ENCODE data around the gene IMPG1. TPM values are rescaled to one million over a fixed set of nuclear protein-coding genes. Genes with fewer than 3 reads are reported as not detected.

Gene IMPG1
- total and polyA plus RNA-seq, 2 of the 8 experiments (the other 6 are each of a cell fraction or from before 2014, with no cell fraction given), result 0.02 TPM; not detected in 1

- Histone ChIP-seq H4K5ac (ENCODE audit: insufficient read length, low read depth, low read length) (no peak overlapping the region), H3K79me2 (ENCODE audit: control insufficient read depth in 1 of 2, insufficient read depth in 2 of 2, low read length in 2 of 2) (no peaks in the 10 kb centered on the region), H2AFZ (ENCODE audit: low read length) (no peak overlapping the region), H3K4me1 (replicated peaks in 1 of 4; ENCODE audit: control insufficient read depth in 3 of 4, insufficient read depth in 4 of 4, low read length in 3 of 4) (no peaks in the 10 kb centered on the region; a peak in 1 of 7 replicates), H4K20me1 (replicated peaks in 1 of 2; ENCODE audit: control insufficient read depth in 1 of 2, insufficient read depth in 2 of 2, low read length in 2 of 2) (no peaks in the 10 kb centered on the region), H2BK12ac (ENCODE audit: low read depth, low read length) (no peak overlapping the region), H4K8ac (ENCODE audit: extremely low read depth, insufficient read depth, low read length) (no peak overlapping the region), H2BK5ac (ENCODE audit: low read depth, low read length) (no peak overlapping the region), H2AK5ac (ENCODE audit: low read depth, low read length) (no peak overlapping the region), H3K23ac (ENCODE audit: insufficient read length) (no peak overlapping the region), H2BK15ac (ENCODE audit: low read length) (no peak overlapping the region), H3K4ac (replicated peaks; ENCODE audit: insufficient read length, low read depth, low read length) (no peak overlapping the region), H3K4me2 (ENCODE audit: insufficient read depth in 1 of 2, low read depth in 2 of 2, low read length in 2 of 2) (no peak overlapping the region), H3K23me2 (ENCODE audit: low read depth, low read length) (no peaks in the 10 kb centered on the region; the same call in 1 of the 2 replicates), H3K36me3 (ENCODE audit: control insufficient read depth in 2 of 4, insufficient read depth in 4 of 4, low read length in 3 of 4) (no peaks in the 10 kb centered on the region), H3K9me3 (ENCODE audit: insufficient read depth in 2 of 2, low read depth in 1 of 2, low read length in 1 of 2) (no peaks in the 10 kb centered on the region), H3K27ac (ENCODE audit: low read depth, low read length) (no peak overlapping the region), H2BK120ac (replicated peaks; ENCODE audit: low read depth, low read length) (no peak overlapping the region), H3K27me3 (replicated peaks in 1 of 4; ENCODE audit: control insufficient read depth in 3 of 4, extremely low read depth in 1 of 4, insufficient read depth in 3 of 4, low read length in 3 of 4) (no peaks in the 10 kb centered on the region), H3K14ac (ENCODE audit: insufficient read length) (no peak overlapping the region), H2BK20ac (ENCODE audit: low read length) (no peak overlapping the region), H3K9ac (replicated peaks in 1 of 4; ENCODE audit: extremely low read depth in 1 of 4, low read depth in 3 of 4, low read length in 3 of 4) (no peak overlapping the region), H3K4me3 (ENCODE audit: extremely low read depth in 1 of 4, insufficient read depth in 2 of 4, low read depth in 3 of 4, low read length in 4 of 4) (no peak overlapping the region), H4K91ac (replicated peaks; ENCODE audit: insufficient read length, low read length) (no peak overlapping the region), H3K79me1 (ENCODE audit: low read depth, low read length) (no peaks in the 10 kb centered on the region), H3K18ac (ENCODE audit: extremely low read depth, low read length) (no peak overlapping the region), H3K56ac (replicated peaks; ENCODE audit: insufficient read length, low read depth, low read length) (no peak overlapping the region)
- FAIRE-seq, result no peak
- POLR2A ChIA-PET (ENCODE audit: partially characterized antibody), result no interaction called here
- CTCF ChIA-PET (ENCODE audit: partially characterized antibody), result no interaction called here
- DNase-seq (ENCODE audit: low read depth in 1 of 2, low spot score in 2 of 2), result no peak
- WGBS, 2 experiments (ENCODE audit: extremely low coverage in 1 of 2, insufficient coverage in 1 of 2, insufficient read length in 1 of 2, insufficient replicate concordance in 2 of 2, low coverage in 1 of 2, low lambda C conversion rate in 2 of 2, missing lambda C conversion rate in 1 of 2), result 85% methylated on average over 1 of the region's 1 CpG; no CpG with 5 or more reads in 1 of the 2 experiments
- no peak for TF ChIP-seq CTBP2 (IDR thresholded peaks at IDR 0.05; ENCODE audit: borderline replicate concordance, insufficient read depth, insufficient read length, low read length)
- TF ChIP-seq TAF7 (optimal IDR thresholded peaks at IDR 0.05; ENCODE audit: borderline replicate concordance, low read depth, low read length), result no peak
- no peak for TF ChIP-seq CBX5 (IDR thresholded peaks at IDR 0.05; ENCODE audit: low read depth, low read length)
- no peak for TF ChIP-seq CREB1 (IDR thresholded peaks at IDR 0.05)
- TF ChIP-seq RXRA (IDR thresholded peaks at IDR 0.05; ENCODE audit: insufficient read depth, low read depth, low read length), result no peak
- no peak for TF ChIP-seq ASH2L (IDR thresholded peaks at IDR 0.05; ENCODE audit: low read length)
- TF ChIP-seq BACH1 (IDR thresholded peaks at IDR 0.05; ENCODE audit: low read length), result no peak
- TF ChIP-seq RNF2 (IDR thresholded peaks at IDR 0.05; ENCODE audit: borderline replicate concordance, low read depth, low read length, missing control alignments, poor library complexity, severe bottlenecking), result no peak
- TF ChIP-seq EZH2 (IDR thresholded peaks at IDR 0.05; ENCODE audit: low read depth, low read length, severe bottlenecking), result no peak
- no peak for TF ChIP-seq KDM5A (IDR thresholded peaks at IDR 0.05; ENCODE audit: low read length)
- no peak for TF ChIP-seq TCF12 (IDR thresholded peaks at IDR 0.05; ENCODE audit: low read depth, low read length)
- TF ChIP-seq SP2 (IDR thresholded peaks at IDR 0.05; ENCODE audit: low read length), result no peak
- TF ChIP-seq TEAD4 (IDR thresholded peaks at IDR 0.05; ENCODE audit: low read depth, low read length), result no peak
- no peak for TF ChIP-seq USF2 (IDR thresholded peaks at IDR 0.05; ENCODE audit: low read length)
Observed at GRCh38 chr6:76035713-76036112, 36.7 kb downstream of the IMPG1 start.
